ENCODE measurements around the gene PLEKHA5.

Gene PLEKHA5

GRCh38 chr12:19307451-19307850 is 177.9 kb downstream of the PLEKHA5 start:
- no peak for TF ChIP-seq EZH2 (IDR thresholded peaks at IDR 0.05; ENCODE audit: borderline replicate concordance, low read length)
- TF ChIP-seq, protein P1, sequence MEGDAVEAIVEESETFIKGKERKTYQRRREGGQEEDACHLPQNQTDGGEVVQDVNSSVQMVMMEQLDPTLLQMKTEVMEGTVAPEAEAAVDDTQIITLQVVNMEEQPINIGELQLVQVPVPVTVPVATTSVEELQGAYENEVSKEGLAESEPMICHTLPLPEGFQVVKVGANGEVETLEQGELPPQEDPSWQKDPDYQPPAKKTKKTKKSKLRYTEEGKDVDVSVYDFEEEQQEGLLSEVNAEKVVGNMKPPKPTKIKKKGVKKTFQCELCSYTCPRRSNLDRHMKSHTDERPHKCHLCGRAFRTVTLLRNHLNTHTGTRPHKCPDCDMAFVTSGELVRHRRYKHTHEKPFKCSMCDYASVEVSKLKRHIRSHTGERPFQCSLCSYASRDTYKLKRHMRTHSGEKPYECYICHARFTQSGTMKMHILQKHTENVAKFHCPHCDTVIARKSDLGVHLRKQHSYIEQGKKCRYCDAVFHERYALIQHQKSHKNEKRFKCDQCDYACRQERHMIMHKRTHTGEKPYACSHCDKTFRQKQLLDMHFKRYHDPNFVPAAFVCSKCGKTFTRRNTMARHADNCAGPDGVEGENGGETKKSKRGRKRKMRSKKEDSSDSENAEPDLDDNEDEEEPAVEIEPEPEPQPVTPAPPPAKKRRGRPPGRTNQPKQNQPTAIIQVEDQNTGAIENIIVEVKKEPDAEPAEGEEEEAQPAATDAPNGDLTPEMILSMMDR (IDR thresholded peaks at IDR 0.05; ENCODE audit: low read length) = no peak
- Histone ChIP-seq H3K36me3 (ENCODE audit: insufficient read depth, low read length) (no peaks in the 10 kb centered on the region), H3K27me3 (ENCODE audit: insufficient read depth, low read length) (no peaks in the 10 kb centered on the region), H3K4me1 (ENCODE audit: insufficient read depth, low read length, severe bottlenecking) (no peaks in the 10 kb centered on the region), H3K79me2 (ENCODE audit: insufficient read depth, low read length) (no peaks in the 10 kb centered on the region), H3K4me3 (ENCODE audit: low read depth, low read length, poor library complexity, severe bottlenecking) (no peak overlapping the region), H3K9ac (ENCODE audit: low read length) (no peak overlapping the region), H2AFZ (ENCODE audit: low read length) (no peak overlapping the region), H3K9me2 (ENCODE audit: low read depth, low read length) (no peaks in the 10 kb centered on the region), H3F3A (ENCODE audit: insufficient read depth, low read length) (no peaks in the 10 kb centered on the region), H3K9me3 (ENCODE audit: low read length) (no peaks in the 10 kb centered on the region), H3K4me2 (ENCODE audit: low read length) (no peak overlapping the region), H4K20me1 (ENCODE audit: insufficient read depth, low read length) (no peaks in the 10 kb centered on the region), H3K27ac (ENCODE audit: low read depth, low read length, poor library complexity, severe bottlenecking) (no peak overlapping the region)

- Histone ChIP-seq H3K4me2 (ENCODE audit: low read length) (no peak overlapping the region), H3K4me1 (ENCODE audit: insufficient read depth, low read length, severe bottlenecking) (no peaks in the 10 kb centered on the region), H3K27me3 (ENCODE audit: insufficient read depth, low read length) (no peaks in the 10 kb centered on the region), H4K20me1 (ENCODE audit: insufficient read depth, low read length) (no peaks in the 10 kb centered on the region), H3F3A (ENCODE audit: insufficient read depth, low read length) (no peaks in the 10 kb centered on the region), H3K79me2 (ENCODE audit: insufficient read depth, low read length) (no peaks in the 10 kb centered on the region), H3K36me3 (ENCODE audit: insufficient read depth, low read length) (no peaks in the 10 kb centered on the region), H3K9me2 (ENCODE audit: low read depth, low read length) (no peaks in the 10 kb centered on the region), H2AFZ (ENCODE audit: low read length) (no peak overlapping the region), H3K27ac (ENCODE audit: low read depth, low read length, poor library complexity, severe bottlenecking) (no peak overlapping the region), H3K9ac (ENCODE audit: low read length) (no peak overlapping the region), H3K4me3 (ENCODE audit: low read depth, low read length, poor library complexity, severe bottlenecking) (no peak overlapping the region), H3K9me3 (ENCODE audit: low read length) (no peaks in the 10 kb centered on the region)
- TF ChIP-seq, protein P1 (IDR thresholded peaks at IDR 0.05; ENCODE audit: low read length) = no peak
- no peak for TF ChIP-seq EZH2 (IDR thresholded peaks at IDR 0.05; ENCODE audit: borderline replicate concordance, low read length)
Measured at GRCh38 chr12:19311165-19311564, 181.6 kb downstream of the PLEKHA5 start.

- Histone ChIP-seq H3K4me1 (ENCODE audit: insufficient read depth, low read length, severe bottlenecking) (no peaks in the 10 kb centered on the region), H3F3A (ENCODE audit: insufficient read depth, low read length) (no peaks in the 10 kb centered on the region), H3K4me3 (ENCODE audit: low read depth, low read length, poor library complexity, severe bottlenecking) (no peak overlapping the region), H4K20me1 (ENCODE audit: insufficient read depth, low read length) (no peaks in the 10 kb centered on the region), H3K79me2 (ENCODE audit: insufficient read depth, low read length) (no peaks in the 10 kb centered on the region), H3K9me2 (ENCODE audit: low read depth, low read length) (no peaks in the 10 kb centered on the region), H3K27me3 (ENCODE audit: insufficient read depth, low read length) (no peaks in the 10 kb centered on the region), H3K27ac (ENCODE audit: low read depth, low read length, poor library complexity, severe bottlenecking) (no peak overlapping the region), H3K9me3 (ENCODE audit: low read length) (no peaks in the 10 kb centered on the region), H3K36me3 (ENCODE audit: insufficient read depth, low read length) (no peaks in the 10 kb centered on the region), H2AFZ (ENCODE audit: low read length) (no peak overlapping the region), H3K4me2 (ENCODE audit: low read length) (no peak overlapping the region), H3K9ac (ENCODE audit: low read length) (no peak overlapping the region)
- no peak for TF ChIP-seq EZH2 (IDR thresholded peaks at IDR 0.05; ENCODE audit: borderline replicate concordance, low read length)
- TF ChIP-seq, protein P1 (IDR thresholded peaks at IDR 0.05; ENCODE audit: low read length) = no peak
Measured at GRCh38 chr12:19312637-19313036, 183.1 kb downstream of the PLEKHA5 start.

Data from OCI-LY1 (cell line).